ENCODE data around the gene INSC.

INSC gene

GRCh38 chr11:15222777-15223176, 108.1 kb downstream of the INSC start:
- DNase-seq (ENCODE audit: low read depth in 3 of 3) = no peak

- no peak for DNase-seq (ENCODE audit: low read depth in 3 of 3)
Observed at GRCh38 chr11:15223318-15223717, 108.6 kb downstream of the INSC start.

- no peak for DNase-seq (ENCODE audit: low read depth in 3 of 3)
Observed at GRCh38 chr11:15224466-15224865, 109.7 kb downstream of the INSC start.

- no peak for DNase-seq (ENCODE audit: low read depth in 3 of 3)
Observed at GRCh38 chr11:15227011-15227410, 112.3 kb downstream of the INSC start.

GRCh38 chr11:15228331-15228849, 113.7 kb downstream of the INSC start:
- no peak for DNase-seq (ENCODE audit: low read depth in 3 of 3)

- DNase-seq (ENCODE audit: low read depth in 3 of 3) = no peak
Observed at GRCh38 chr11:15229069-15229468, 114.3 kb downstream of the INSC start.

- DNase-seq (ENCODE audit: low read depth in 3 of 3) = no peak
Observed at GRCh38 chr11:15232496-15232895, 117.8 kb downstream of the INSC start.

- no peak for DNase-seq (ENCODE audit: low read depth in 3 of 3)
Observed at GRCh38 chr11:15233371-15234165, 118.8 kb downstream of the INSC start.

GRCh38 chr11:15234796-15235195, 120.1 kb downstream of the INSC start:
- no peak for DNase-seq (ENCODE audit: low read depth in 3 of 3)

- DNase-seq (ENCODE audit: low read depth in 3 of 3) = no peak
Observed at GRCh38 chr11:15236559-15236958, 121.8 kb downstream of the INSC start.

GRCh38 chr11:15238856-15239255, 124.1 kb downstream of the INSC start:
- no peak for DNase-seq (ENCODE audit: low read depth in 3 of 3)

- DNase-seq (ENCODE audit: low read depth in 3 of 3) = no peak
Observed at GRCh38 chr11:15248749-15249148, 134.0 kb downstream of the INSC start.

GRCh38 chr11:15258433-15259165, 143.9 kb downstream of the INSC start:
- no peak for DNase-seq (ENCODE audit: low read depth in 3 of 3)

- DNase-seq (ENCODE audit: low read depth in 3 of 3) = no peak
Observed at GRCh38 chr11:15266999-15267398, 152.3 kb downstream of the INSC start.

- no peak for DNase-seq (ENCODE audit: low read depth in 3 of 3)
Observed at GRCh38 chr11:15268598-15268997, 153.9 kb downstream of the INSC start.

- DNase-seq (ENCODE audit: low read depth in 3 of 3) = no peak
Observed at GRCh38 chr11:15275141-15275540, 160.4 kb downstream of the INSC start.

- no peak for DNase-seq (ENCODE audit: low read depth in 3 of 3)
Observed at GRCh38 chr11:15276621-15277020, 161.9 kb downstream of the INSC start.

GRCh38 chr11:15278128-15278527, 163.4 kb downstream of the INSC start:
- no peak for DNase-seq (ENCODE audit: low read depth in 3 of 3)

GRCh38 chr11:15280393-15280792, 165.7 kb downstream of the INSC start:
- DNase-seq (ENCODE audit: low read depth in 3 of 3) = no peak

- DNase-seq (ENCODE audit: low read depth in 3 of 3) = no peak
Observed at GRCh38 chr11:15282754-15283153, 168.0 kb downstream of the INSC start.

GRCh38 chr11:15286465-15286864, 171.7 kb downstream of the INSC start:
- no peak for DNase-seq (ENCODE audit: low read depth in 3 of 3)

GRCh38 chr11:15288863-15289262, 174.1 kb downstream of the INSC start:
- no peak for DNase-seq (ENCODE audit: low read depth in 3 of 3)

GRCh38 chr11:15289723-15290122, 175.0 kb downstream of the INSC start:
- no peak for DNase-seq (ENCODE audit: low read depth in 3 of 3)

Data from stimulated activated CD4-positive, alpha-beta T cell treated with anti-CD3 and anti-CD28 coated beads, TNF-alpha, amount 100 ng/mL, for 48 hours (primary cell).